ENCODE measurements around the gene DMBT1. TPM values are rescaled to one million over a fixed set of nuclear protein-coding genes. Genes with fewer than 3 reads are reported as not detected.

The DMBT1 gene
- total and polyA plus RNA-seq, 2 of the 4 experiments (the other 2 are of a cell fraction), result under 0.01 TPM; not detected in 1

DNA sequence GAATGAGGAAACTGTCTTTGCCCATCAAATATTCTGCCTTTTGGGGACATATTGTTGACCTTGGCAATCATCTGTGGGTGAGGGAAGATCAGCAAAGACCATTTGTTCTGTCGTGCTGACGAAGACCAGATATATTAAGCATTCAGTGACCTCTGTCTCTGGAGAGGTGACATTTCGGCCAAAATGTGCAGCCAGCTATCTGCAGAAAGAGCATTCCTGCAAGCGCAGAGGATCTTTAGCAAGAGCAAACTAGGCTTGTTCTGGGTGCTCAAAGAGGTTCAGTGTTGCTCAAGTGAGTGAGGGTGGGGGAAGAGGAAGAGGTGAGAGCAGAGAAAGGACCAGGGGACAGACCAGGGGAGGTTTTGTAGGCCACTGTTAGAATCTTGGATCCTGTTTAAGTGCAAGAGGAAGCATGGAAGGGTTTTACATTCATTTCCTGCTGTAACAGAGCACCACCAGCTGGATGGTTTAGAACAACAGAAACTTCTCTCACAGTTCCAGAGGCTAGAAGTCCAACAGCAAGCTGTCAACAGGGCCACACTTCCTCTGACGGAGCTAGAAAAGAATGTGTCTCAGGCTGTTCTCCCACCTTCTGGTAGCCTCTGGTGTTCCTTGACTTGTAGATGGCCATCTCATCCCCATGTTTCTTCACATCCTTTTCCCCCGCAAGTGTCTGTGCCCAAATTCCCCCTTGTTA lies 127.9 kb downstream of the DMBT1 start:
- no peak overlapping the region for H3K14ac ChIP-seq (replicated peaks; ENCODE audit: low read depth, low read length)
- H2BK120ac ChIP-seq (ENCODE audit: low read depth, low read length), result no peak overlapping the region
- H3K18ac ChIP-seq (ENCODE audit: low read depth, low read length), result no peak overlapping the region
- no peak overlapping the region for H3K56ac ChIP-seq (ENCODE audit: extremely low read depth, insufficient read depth, low read length)
- no peak overlapping the region for H4K5ac ChIP-seq (ENCODE audit: low read depth, low read length)
- no peak overlapping the region for H3K4me2 ChIP-seq (ENCODE audit: low read depth, low read length)
- no peak overlapping the region for H4K91ac ChIP-seq (ENCODE audit: insufficient read depth, low read depth, low read length)
- no peaks in the 10 kb centered on the region for H3K4me1 ChIP-seq (ENCODE audit: control insufficient read depth, insufficient read depth, low read length)
- no peak overlapping the region for H3K27ac ChIP-seq (ENCODE audit: insufficient read depth, low read length)
- H3K4me3 ChIP-seq (ENCODE audit: insufficient read depth, low read depth, low read length), result no peak overlapping the region
- H3K79me1 ChIP-seq (ENCODE audit: low read depth in 1 of 2, low read length in 2 of 2), result no peaks in the 10 kb centered on the region
- ATAC-seq (ENCODE audit: low read depth) (no peak), DNase-seq (no peak)
- 54% methylated on average over 3 of the region's 6 CpGs; no CpG with 5 or more reads in 1 of the 2 experiments for WGBS, 2 experiments (ENCODE audit: extremely low coverage in 2 of 2, insufficient read length in 1 of 2)
- no peaks in the 10 kb centered on the region for H3K36me3 ChIP-seq (ENCODE audit: control insufficient read depth, insufficient read depth, low read length)
- H3K4ac ChIP-seq (ENCODE audit: low read depth, low read length), result no peak overlapping the region
- no peaks in the 10 kb centered on the region for H3K27me3 ChIP-seq (ENCODE audit: control insufficient read depth, insufficient read depth, low read length)
- no peak overlapping the region for H2BK5ac ChIP-seq (ENCODE audit: low read depth, low read length, poor library complexity, severe bottlenecking)
- no peaks in the 10 kb centered on the region for H3K9me3 ChIP-seq (ENCODE audit: control insufficient read depth, insufficient read depth, low read length)
- in situ Hi-C loops (cut with MboI; ENCODE audit: low sequenced_read_pairs), result no loop called here
- H2BK20ac ChIP-seq (ENCODE audit: low read depth, low read length), result no peak overlapping the region
- intact Hi-C loops (cut with micrococcal nuclease), result no loop called here
- dilution Hi-C loops (cut with HindIII; ENCODE audit: low sequenced_read_pairs, unreplicated experiment), result no loop called here
- H3K9me1 ChIP-seq (ENCODE audit: insufficient read depth, low read length), result no peaks in the 10 kb centered on the region
- no peak overlapping the region for H2AK9ac ChIP-seq (replicated peaks; ENCODE audit: low read depth, low read length, poor library complexity)
- no peak for TF ChIP-seq ELK1 (IDR thresholded peaks at IDR 0.05; ENCODE audit: borderline replicate concordance, low read depth, low read length)
- TF ChIP-seq, protein P1, sequence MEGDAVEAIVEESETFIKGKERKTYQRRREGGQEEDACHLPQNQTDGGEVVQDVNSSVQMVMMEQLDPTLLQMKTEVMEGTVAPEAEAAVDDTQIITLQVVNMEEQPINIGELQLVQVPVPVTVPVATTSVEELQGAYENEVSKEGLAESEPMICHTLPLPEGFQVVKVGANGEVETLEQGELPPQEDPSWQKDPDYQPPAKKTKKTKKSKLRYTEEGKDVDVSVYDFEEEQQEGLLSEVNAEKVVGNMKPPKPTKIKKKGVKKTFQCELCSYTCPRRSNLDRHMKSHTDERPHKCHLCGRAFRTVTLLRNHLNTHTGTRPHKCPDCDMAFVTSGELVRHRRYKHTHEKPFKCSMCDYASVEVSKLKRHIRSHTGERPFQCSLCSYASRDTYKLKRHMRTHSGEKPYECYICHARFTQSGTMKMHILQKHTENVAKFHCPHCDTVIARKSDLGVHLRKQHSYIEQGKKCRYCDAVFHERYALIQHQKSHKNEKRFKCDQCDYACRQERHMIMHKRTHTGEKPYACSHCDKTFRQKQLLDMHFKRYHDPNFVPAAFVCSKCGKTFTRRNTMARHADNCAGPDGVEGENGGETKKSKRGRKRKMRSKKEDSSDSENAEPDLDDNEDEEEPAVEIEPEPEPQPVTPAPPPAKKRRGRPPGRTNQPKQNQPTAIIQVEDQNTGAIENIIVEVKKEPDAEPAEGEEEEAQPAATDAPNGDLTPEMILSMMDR (conservative IDR thresholded peaks at IDR 0.05; ENCODE audit: low read depth, low read length), result no peak
- no peak for TF ChIP-seq NFE2L2 (IDR thresholded peaks at IDR 0.05; ENCODE audit: low read depth, low read length)
- no peak for TF ChIP-seq MAZ (IDR thresholded peaks at IDR 0.05; ENCODE audit: borderline replicate concordance, low read depth, low read length)
- TF ChIP-seq FOS (IDR thresholded peaks at IDR 0.05; ENCODE audit: low read depth, low read length), result no peak
- no peak overlapping the region for H3K9ac ChIP-seq (ENCODE audit: low read depth, low read length)
- no peak overlapping the region for H2AFZ ChIP-seq (replicated peaks; ENCODE audit: low read length, poor library complexity)
- POLR2A ChIA-PET (ENCODE audit: unreplicated experiment), result no interaction called here
- H4K8ac ChIP-seq (ENCODE audit: low read depth in 2 of 2, low read length in 2 of 2), result no peak overlapping the region
- no TSS peak for BruUV-seq (replicated peaks)
- no peak overlapping the region for H3K23ac ChIP-seq (ENCODE audit: low read depth, low read length)
- H2BK15ac ChIP-seq (ENCODE audit: low read depth, low read length), result no peak overlapping the region
- CTCF ChIA-PET, result interaction anchor here (0.6 kb wide), 1 partner anchor 118 kb away, joined by 4 read pairs; no protein-coding TSS in a partner anchor
- no peaks in the 10 kb centered on the region for H4K20me1 ChIP-seq (ENCODE audit: insufficient read depth, low read length)
- no peak overlapping the region for H2AK5ac ChIP-seq (ENCODE audit: low read depth, low read length)

Measured in IMR-90 (cell line).